ENCODE data around the gene PAIP2.

DNA sequence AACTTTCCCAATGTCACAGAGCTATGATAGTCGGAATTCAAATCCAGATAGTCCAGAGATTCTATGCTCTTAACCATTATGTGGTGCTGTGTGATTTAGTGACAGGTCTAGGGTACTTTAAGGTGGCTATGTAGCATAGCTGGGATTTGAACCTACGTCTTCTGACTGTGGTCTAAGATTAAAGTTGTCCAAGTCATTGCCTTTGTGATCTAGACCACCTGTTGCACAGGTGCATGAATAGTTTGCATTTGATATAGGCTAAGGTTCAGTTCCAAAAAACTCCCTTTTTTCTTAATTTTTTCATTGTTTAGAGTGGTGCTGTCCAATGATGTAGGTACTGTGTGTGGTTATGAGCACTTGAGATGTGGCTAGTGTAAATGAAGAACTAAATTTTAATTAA, 2.5 kb downstream of the PAIP2 start:
- TF ChIP-seq, protein P1, sequence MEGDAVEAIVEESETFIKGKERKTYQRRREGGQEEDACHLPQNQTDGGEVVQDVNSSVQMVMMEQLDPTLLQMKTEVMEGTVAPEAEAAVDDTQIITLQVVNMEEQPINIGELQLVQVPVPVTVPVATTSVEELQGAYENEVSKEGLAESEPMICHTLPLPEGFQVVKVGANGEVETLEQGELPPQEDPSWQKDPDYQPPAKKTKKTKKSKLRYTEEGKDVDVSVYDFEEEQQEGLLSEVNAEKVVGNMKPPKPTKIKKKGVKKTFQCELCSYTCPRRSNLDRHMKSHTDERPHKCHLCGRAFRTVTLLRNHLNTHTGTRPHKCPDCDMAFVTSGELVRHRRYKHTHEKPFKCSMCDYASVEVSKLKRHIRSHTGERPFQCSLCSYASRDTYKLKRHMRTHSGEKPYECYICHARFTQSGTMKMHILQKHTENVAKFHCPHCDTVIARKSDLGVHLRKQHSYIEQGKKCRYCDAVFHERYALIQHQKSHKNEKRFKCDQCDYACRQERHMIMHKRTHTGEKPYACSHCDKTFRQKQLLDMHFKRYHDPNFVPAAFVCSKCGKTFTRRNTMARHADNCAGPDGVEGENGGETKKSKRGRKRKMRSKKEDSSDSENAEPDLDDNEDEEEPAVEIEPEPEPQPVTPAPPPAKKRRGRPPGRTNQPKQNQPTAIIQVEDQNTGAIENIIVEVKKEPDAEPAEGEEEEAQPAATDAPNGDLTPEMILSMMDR (IDR thresholded peaks at IDR 0.05) = no peak
- TF ChIP-seq POLR2A (IDR thresholded peaks at IDR 0.05) = no peak
